Measurements from ENCODE around the gene SPATA31A6. TPM values are rescaled to one million over a fixed set of nuclear protein-coding genes. Genes with fewer than 3 reads are reported as not detected.
"Not testable (repeated sequence)": the region's sequence is repeated elsewhere in the genome, so short reads cannot be mapped to it uniquely, and the experiment has no call there.

Gene SPATA31A6
- total RNA-seq = not detected in 2 replicates

DNA sequence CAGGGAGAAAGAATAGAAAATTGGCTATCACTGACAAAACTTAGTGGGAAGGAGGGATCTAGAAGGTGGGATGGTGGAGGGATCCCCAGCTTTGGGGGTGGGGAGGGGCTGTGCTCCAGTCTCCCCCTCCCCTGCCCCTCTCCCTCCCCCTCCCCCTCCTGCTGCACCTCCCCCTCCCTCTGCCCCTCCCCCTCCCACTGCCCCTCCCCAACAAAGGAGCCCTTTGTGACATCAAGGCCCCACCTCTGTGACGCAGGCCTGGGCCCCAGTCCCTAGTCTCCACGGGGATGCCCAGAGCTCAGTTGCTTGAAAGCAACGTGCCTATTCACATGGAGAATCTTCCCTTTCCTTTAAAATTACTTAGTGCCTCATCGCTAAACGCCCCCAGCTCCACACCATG, at the start of gene SPATA31A6:
Gene SPATA31A6 (plus strand): TSS at position 301 of the 400 bp plus-strand sequence. CDS start 29 bp downstream, at position 330.
- DNase-seq (ENCODE audit: low read depth, low spot score) = not testable (repeated sequence)

DNA sequence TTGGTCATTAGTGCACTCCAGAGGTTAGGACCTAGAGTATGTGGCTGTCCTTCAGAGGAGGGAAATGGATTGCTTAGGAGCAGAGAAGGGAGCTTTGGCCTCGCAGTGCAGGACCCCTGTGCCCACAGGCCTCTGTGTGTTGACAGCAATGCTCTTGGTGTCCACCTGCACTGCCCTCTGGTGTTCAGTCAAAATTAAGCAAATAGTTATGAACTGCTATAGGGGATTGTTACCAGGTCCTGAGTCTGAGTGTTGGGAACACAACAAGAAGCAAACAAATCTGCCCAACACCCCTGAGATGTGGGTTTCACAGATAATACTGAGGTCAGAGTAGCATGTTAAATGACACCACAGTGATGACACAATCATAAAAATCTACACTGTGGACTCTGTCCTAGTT, 23.2 kb upstream of the SPATA31A6 start:
- DNase-seq (ENCODE audit: low read depth, low spot score) = peak; percentile 1

DNA sequence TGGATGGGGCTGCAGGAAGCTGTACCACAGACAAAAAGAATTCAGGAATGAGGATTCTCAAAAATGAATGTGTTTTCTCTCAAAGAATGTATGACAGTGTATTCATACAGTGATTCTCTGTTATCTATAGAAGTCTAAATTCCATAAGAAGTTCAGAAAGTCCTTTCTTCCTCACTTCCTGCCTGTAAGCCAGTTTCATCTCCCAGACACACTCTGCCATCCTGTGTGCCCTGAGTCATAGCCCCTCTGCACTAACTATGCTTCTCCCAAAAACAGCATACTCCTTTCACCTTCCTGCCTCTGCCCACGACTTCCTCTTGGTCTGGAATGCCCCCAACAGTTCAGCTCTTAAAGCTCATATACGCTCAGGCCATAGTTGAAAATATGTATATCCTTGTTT, 36.4 kb downstream of the SPATA31A6 start:
- DNase-seq (ENCODE audit: low read depth, low spot score) = peak; percentile 24

DNA sequence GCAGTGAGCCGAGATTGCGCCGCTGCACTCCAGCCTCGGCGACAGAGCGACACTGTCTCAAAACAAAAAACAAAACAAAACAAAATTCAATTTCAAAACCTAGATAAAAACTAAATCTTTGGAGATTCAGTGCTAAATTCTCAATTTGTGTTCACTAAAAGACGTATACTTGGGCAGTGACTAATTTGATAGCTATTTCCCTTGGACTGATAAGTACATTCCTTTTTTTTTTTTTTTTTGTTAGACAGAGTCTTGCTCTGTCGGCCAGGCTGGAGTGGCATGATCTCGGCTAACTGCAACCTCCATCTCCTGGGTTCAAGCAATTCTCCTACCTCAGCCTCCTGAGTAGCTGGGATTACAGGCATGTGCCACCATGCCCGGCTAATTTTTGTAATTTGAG, 39.8 kb downstream of the SPATA31A6 start:
- DNase-seq (ENCODE audit: low read depth, low spot score) = peak; percentile 48

DNA sequence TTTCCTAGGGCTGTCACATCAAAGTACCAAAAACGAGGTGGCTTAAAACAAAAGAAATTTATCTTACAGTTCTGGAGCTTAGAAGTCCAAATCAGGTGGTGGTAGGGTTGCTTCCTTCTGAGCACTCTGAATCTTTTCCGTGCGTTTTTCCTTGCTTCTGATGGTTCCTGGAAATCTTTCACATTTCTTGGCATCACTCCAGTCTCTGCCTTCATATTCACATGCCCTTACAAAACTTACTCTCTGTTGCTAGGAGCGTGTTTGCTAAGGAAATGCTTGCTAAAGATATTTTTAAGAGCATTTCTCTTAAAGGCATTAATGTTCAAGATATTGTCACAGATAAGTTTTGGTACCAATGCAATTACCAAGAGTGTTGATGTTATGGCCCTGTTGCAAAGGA, 49.6 kb downstream of the SPATA31A6 start:
- DNase-seq (ENCODE audit: low read depth, low spot score) = peak; percentile 66

DNA sequence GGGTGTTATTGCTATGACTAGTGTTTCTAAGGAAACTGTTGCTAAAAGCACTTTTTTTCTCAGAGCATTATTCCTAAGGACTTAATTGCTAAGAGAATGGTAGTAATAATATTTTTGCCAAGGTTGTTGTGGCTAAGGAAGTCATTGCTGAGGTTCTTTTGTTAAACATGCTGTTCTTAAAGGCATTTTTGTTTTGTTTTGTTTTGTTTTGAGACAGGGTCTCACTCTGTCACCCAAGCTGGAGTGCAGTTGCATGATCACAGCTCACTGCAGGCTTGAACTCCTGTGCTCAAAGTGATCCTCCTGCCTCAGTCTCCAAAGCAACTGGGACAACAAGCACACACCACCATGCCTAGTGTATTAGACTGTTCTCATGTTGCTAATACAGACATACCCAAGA, 51.2 kb downstream of the SPATA31A6 start:
- DNase-seq (ENCODE audit: low read depth, low spot score) = not testable (repeated sequence)

DNA sequence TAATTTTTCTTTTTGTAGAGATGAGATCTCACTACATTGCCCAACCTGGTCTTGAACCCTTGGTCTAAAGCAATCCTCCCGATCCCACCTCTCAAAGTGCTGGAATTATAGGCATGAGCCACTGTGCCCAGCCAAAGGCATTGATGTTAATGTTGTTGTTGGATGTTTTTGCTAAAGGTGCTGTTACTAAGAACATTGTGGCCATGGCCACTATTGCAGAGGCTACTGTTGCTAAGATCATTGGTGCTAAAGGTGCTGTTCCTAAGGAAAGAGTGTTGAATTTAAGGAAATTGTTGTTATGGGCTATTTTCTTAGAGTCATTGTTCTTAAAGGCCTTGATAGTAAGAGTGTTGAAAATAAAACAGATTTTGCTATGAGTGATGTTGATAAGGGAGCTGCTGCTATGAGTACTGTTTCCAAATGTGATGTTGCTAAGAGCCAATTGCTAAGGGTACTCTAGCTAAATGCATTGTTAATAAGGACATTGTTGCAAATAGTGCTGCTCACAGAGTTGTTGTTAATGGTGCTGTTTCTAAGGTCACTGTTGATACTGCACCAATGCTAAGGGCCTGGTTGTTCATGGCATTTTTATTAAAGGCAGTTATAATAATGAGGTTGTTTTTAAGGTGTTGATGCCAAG, 52.0 kb downstream of the SPATA31A6 start:
- DNase-seq (ENCODE audit: low read depth, low spot score) = peak; percentile 57

DNA sequence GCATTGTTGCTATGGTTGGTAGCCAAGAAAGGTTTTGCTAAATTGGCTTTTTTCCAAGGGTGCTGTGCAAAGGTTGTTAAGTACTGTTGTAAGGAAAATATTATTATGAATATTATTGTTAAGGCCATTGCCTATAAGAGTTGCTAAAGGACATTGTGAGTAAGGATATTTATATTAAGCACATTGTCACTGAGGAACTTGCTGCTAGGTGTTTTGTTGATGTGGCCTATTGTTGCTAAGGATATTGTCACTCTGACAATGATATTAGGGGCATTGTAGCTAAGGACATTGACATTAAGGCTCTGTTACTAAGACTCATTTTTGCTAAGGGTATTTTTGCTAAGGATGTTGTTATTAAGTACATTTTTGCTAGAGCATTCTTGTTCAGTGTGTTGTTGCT, 52.6 kb downstream of the SPATA31A6 start:
- not testable (repeated sequence) for DNase-seq (ENCODE audit: low read depth, low spot score)

DNA sequence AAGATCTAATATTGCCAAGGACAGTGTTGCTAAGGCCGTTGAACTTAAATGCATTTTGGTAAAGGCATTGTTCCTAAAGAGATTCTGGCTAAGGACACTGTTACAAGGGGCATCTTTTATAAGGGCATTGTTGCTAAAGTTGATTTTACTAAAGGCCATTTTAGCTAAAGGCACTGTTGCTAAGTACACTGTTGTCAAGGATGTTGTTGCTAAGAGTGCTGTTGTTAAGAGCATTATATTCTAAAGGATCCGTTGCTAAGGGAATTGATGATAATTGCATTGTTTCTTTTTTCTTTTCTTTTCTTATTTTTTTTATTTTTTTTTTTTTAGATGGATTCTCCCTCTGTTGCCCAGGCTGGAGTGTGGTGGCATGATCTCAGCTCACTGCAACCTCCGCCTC, 53.9 kb downstream of the SPATA31A6 start:
- DNase-seq (ENCODE audit: low read depth, low spot score) = not testable (repeated sequence)

DNA sequence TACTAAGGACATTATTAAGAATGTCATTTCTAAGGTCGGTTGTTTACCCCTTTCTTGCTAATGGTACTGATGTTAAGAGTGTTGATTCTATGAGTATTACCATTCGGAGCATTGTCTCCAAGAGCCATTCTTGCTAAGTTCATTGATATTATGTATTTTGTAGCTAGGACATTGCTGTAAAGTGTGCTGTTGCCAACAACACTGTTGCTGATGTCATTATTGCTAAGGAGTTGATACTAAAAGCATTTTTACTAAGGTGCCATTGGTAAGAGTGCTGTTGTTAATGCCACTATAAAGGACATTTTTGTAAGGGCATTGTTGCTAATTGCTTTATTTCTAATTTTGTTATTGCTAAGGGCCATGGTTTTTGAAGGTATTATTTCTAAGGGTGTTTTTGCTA, 55.4 kb downstream of the SPATA31A6 start:
- DNase-seq (ENCODE audit: low read depth, low spot score) = not testable (repeated sequence)

Other genes with a start within 250 kb of the SPATA31A6 start
- 51.9 and 202 TPM in 2 replicates for gene CNTNAP3B, start 54.2 kb upstream of the SPATA31A6 start, total RNA-seq